BE2C (cell line): ENCODE measurements around the gene WDR81.

Experiments used
- DNase-seq: peaks from one replicate; pipeline ENCODE4 v3.0.0-alpha.2; 2020
- H3K27me3 ChIP-seq: fragments of 250-450 bp; sonication (Bioruptor Pico); 2 replicates; pipeline ENCODE4 v1.5.1; 2020; ENCODE audit warnings: mild to moderate bottlenecking
- H3K36me3 ChIP-seq: fragments of 250-450 bp; sonication (Bioruptor Pico); 2 replicates; pipeline ENCODE4 v1.5.1; 2020; ENCODE audit warnings: mild to moderate bottlenecking
- H3K4me1 ChIP-seq: fragments of 250-450 bp; sonication (Bioruptor Pico); 2 replicates; pipeline ENCODE4 v1.5.1; 2020
- H3K4me3 ChIP-seq: 2 replicates; pipeline ENCODE4 v1.5.1; 2011; ENCODE audit warnings: low read depth, low read length
- H3K9me3 ChIP-seq: fragments of 250-450 bp; sonication (Bioruptor Pico); 2 replicates; pipeline ENCODE4 v1.5.1; 2020
- TF ChIP-seq, protein P1 (sequence below): IDR thresholded peaks from 2 replicates; pipeline ENCODE4 v1.5.1; 2012; ENCODE audit warnings: mild to moderate bottlenecking, low read depth, low read length

Gene WDR81

DNA sequence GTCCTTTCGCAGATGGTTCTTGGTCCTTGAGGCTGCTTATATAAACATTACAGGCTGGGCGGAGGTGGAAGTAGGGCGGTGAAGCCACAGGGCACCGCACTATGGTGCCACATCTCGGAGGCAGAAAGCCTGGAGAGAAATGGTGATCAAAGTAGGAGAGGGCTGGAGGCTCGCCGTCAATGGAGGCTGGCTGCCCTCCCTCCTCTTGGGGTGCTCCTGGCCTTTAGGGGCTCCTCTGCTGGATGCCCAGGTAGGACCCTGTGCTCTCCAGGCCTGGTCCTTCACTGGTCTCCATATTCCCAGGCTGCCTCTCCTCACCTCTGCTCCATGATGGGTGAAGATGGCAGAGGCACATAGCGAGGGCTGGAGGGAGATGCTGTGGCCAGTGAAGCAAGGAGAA is 12.2 kb upstream of the WDR81 start:
- no peak for DNase-seq
- Histone ChIP-seq H3K4me1 (peaks cover 3% of the 10 kb centered on the region; the same call in 1 of the 2 replicates), H3K36me3 (no peaks in the 10 kb centered on the region), H3K9me3 (no peaks in the 10 kb centered on the region), H3K27me3 (no peaks in the 10 kb centered on the region), H3K4me3 (no peak overlapping the region)
- TF ChIP-seq, protein P1, sequence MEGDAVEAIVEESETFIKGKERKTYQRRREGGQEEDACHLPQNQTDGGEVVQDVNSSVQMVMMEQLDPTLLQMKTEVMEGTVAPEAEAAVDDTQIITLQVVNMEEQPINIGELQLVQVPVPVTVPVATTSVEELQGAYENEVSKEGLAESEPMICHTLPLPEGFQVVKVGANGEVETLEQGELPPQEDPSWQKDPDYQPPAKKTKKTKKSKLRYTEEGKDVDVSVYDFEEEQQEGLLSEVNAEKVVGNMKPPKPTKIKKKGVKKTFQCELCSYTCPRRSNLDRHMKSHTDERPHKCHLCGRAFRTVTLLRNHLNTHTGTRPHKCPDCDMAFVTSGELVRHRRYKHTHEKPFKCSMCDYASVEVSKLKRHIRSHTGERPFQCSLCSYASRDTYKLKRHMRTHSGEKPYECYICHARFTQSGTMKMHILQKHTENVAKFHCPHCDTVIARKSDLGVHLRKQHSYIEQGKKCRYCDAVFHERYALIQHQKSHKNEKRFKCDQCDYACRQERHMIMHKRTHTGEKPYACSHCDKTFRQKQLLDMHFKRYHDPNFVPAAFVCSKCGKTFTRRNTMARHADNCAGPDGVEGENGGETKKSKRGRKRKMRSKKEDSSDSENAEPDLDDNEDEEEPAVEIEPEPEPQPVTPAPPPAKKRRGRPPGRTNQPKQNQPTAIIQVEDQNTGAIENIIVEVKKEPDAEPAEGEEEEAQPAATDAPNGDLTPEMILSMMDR, result no peak

DNA sequence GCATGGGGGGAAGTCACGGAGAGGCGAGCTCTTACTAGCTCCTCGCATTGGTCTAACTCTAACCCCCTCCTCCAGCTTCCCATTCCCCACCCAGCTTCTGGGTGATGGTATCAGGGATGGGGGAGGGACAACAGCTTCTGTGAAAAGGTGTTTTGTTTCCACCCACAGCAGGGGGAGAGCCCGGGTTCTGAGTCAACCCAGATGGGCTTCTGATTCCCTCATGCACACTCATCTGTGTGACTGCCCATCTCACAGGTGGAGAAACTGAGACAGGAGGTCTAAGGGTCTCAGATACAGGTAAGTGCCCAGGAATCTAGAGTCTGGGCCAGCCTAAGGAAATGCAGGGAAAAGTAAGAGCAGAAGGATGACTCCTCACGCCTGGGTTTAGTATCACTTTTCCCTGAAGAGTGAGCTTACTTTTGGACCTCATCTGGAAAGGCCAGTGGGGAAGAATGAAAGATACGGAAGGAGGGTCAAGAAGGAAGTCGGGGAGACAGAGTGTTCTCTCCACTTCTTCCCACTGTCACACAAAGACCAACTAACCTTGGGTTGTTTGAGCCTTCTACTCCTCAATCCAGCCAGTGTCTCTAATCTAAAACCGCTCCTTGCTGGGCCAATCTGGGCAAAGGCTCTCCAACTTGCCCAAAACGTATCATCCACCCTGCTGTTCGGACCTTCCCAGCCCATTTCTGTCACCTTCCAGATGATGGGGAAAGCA is 11.2 kb upstream of the WDR81 start:
- no peaks in the 10 kb centered on the region for H3K9me3 ChIP-seq
- H3K36me3 ChIP-seq, result no peaks in the 10 kb centered on the region
- H3K4me3 ChIP-seq, result no peak overlapping the region
- no peak for DNase-seq
- no peaks in the 10 kb centered on the region for H3K27me3 ChIP-seq
- peaks cover 7% of the 10 kb centered on the region for H3K4me1 ChIP-seq
- TF ChIP-seq, protein P1, result no peak

DNA sequence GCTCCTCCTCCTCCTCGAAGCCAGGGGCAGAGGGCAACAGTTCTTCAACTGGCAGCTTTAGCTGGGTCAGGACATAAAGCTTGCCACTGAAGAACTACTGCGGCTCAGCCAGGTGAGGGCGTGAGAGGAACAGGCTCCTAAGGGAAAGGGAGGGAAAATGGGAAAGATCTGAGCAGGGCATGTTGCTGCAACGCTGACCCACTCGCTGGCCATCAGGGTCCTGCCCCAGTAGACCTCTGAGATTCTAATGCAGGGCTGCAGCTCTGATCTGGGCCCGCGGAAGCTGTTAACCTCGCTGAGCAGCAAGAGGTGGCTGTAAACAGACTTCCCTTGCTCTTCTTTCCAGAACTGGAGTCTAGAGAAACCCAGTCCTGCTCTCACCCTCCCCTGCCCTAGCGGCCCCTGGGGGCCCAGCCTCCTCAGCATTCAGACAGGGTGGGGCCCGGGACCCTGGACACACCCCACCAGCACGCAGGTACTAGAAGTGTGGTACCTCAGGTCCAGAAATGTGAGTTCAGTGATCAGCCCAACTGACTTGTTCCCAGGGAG is 10.6 kb upstream of the WDR81 start:
- Histone ChIP-seq H3K4me3 (peak overlapping the region; percentile 46), H3K36me3 (no peaks in the 10 kb centered on the region), H3K27me3 (no peaks in the 10 kb centered on the region), H3K4me1 (peaks cover 7% of the 10 kb centered on the region), H3K9me3 (no peaks in the 10 kb centered on the region)
- TF ChIP-seq, protein P1, result peak; percentile 64
- DNase-seq, result peak; percentile 51

DNA sequence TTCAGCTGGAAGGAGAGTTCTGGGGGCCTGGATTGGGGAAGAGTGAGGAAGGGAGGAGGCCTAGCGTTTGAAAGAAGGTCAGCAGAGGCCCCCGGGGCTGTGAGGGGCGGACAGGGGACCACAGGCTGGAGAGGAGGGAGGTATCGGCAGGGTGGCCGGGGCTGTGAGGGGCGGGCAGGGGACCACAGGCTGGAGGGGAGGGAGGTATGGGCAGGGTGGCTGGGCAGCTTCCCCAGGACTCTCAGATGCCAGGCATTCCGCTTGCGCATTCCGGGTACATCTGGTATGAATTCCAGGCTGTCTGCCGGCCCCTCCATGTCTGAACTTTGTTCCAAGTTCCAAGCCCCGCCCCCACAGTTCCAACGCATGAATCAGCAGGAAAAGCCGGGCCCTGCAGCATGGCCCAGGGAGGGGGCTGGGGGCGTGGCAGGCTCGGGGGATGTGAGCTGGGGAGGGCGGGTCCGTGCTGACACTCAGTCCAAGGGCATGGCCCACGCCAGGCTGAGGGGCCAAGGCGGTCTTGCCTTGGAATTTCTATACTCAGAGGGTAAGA is 10.0 kb upstream of the WDR81 start:
- H3K27me3 ChIP-seq, result no peaks in the 10 kb centered on the region
- H3K4me3 ChIP-seq, result peak overlapping the region; percentile 56
- peaks cover 7% of the 10 kb centered on the region for H3K4me1 ChIP-seq
- no peaks in the 10 kb centered on the region for H3K36me3 ChIP-seq
- H3K9me3 ChIP-seq, result no peaks in the 10 kb centered on the region
- peak; percentile 94 for DNase-seq
- TF ChIP-seq, protein P1, result no peak

DNA sequence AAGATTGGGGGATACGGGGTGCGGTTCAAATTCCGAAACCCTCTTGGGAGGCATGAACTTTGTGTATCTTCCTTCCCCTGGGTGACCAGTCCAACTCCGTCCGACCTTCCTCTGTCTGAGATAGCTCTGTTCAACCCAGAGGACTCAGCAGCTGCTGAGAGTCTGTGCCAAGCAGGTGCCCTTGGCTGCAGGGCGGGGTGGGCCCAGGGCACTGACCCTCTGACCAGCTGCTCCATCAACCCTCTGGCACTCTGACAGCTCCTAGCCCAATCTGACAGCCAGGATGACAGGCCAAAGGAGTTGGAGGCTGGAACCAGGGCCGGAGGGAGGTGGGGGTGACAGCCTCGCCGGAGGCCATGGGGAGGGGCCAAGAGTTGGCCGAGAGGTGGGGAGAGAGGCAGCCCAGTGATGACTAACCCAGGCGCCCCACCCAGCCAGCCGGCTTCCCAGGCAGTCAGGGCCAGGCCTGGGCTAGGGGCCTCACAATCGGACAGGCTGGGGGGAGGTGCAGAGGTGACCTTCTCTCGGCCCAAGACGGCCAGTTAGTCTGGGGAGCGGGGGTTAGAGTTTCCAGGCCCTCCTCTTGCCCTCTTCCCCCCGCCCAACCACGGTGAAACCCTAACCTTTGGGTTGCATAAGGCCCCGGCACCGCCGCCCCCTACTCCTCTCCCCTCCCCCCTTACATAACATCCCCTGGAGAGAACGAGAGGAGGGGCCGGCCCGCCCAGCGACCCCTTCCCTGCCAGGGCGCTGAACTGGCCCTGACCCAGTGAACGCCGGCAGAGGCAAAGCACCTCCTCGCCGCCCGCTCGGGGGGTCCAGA is 9.3 kb upstream of the WDR81 start:
- Histone ChIP-seq H3K9me3 (no peaks in the 10 kb centered on the region), H3K27me3 (no peaks in the 10 kb centered on the region), H3K4me3 (peak overlapping the region; percentile 56), H3K36me3 (no peaks in the 10 kb centered on the region), H3K4me1 (peaks cover 7% of the 10 kb centered on the region)
- peak; percentile 71 for DNase-seq
- TF ChIP-seq, protein P1, result no peak
